ENCODE results near the gene SLC15A3.

GRCh38 chr11:60985991-60986915 is 34.3 kb upstream of the SLC15A3 start:
- TF ChIP-seq TCF12 (IDR thresholded peaks at IDR 0.05) (no peak), GATA2 (CRISPR knock-in tag; IDR thresholded peaks at IDR 0.05) (no peak), POLR2AphosphoS5 (IDR thresholded peaks at IDR 0.05; ENCODE audit: low read depth, low read length) (no peak), CHD2 (IDR thresholded peaks at IDR 0.05; ENCODE audit: low read length, partially characterized antibody) (no peak), EP300 (IDR thresholded peaks at IDR 0.05; ENCODE audit: borderline replicate concordance in 1 of 2, low read depth in 1 of 2, low read length in 1 of 2) (no peak), RAD21 (IDR thresholded peaks at IDR 0.05; ENCODE audit: low read length) (no peak), RCOR1 (IDR thresholded peaks at IDR 0.05; ENCODE audit: low read length) (no peak), ELF1 (IDR thresholded peaks at IDR 0.05) (no peak), USF1 (IDR thresholded peaks at IDR 0.05; ENCODE audit: borderline replicate concordance, low read depth) (no peak), GABPA (IDR thresholded peaks at IDR 0.05; ENCODE audit: low read depth) (no peak), MEF2A (IDR thresholded peaks at IDR 0.05; ENCODE audit: borderline replicate concordance, low read depth) (no peak)
- TF ChIP-seq, protein P1, sequence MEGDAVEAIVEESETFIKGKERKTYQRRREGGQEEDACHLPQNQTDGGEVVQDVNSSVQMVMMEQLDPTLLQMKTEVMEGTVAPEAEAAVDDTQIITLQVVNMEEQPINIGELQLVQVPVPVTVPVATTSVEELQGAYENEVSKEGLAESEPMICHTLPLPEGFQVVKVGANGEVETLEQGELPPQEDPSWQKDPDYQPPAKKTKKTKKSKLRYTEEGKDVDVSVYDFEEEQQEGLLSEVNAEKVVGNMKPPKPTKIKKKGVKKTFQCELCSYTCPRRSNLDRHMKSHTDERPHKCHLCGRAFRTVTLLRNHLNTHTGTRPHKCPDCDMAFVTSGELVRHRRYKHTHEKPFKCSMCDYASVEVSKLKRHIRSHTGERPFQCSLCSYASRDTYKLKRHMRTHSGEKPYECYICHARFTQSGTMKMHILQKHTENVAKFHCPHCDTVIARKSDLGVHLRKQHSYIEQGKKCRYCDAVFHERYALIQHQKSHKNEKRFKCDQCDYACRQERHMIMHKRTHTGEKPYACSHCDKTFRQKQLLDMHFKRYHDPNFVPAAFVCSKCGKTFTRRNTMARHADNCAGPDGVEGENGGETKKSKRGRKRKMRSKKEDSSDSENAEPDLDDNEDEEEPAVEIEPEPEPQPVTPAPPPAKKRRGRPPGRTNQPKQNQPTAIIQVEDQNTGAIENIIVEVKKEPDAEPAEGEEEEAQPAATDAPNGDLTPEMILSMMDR (IDR thresholded peaks at IDR 0.05): no peak
- TF ChIP-seq, protein P2, sequence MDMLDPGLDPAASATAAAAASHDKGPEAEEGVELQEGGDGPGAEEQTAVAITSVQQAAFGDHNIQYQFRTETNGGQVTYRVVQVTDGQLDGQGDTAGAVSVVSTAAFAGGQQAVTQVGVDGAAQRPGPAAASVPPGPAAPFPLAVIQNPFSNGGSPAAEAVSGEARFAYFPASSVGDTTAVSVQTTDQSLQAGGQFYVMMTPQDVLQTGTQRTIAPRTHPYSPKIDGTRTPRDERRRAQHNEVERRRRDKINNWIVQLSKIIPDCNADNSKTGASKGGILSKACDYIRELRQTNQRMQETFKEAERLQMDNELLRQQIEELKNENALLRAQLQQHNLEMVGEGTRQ (IDR thresholded peaks at IDR 0.05; ENCODE audit: borderline replicate concordance, low read depth, low read length): no peak

Measured in SK-N-SH (cell line).